Ovary (tissue), 9 donors: ENCODE data around the gene SSC4D. TPM values are rescaled to one million over a fixed set of nuclear protein-coding genes. Genes with fewer than 3 reads are reported as not detected.

ENCODE experiments used
- DNase-seq, 5 donors: peaks; one replicate each; pipeline ENCODE4 v3.0.0-alpha.2; 2019 to 2020
- H3K27ac ChIP-seq, 2 donors: fragments of 200-600 bp; one replicate each; pipeline versions ENCODE4 v1.5.1 to v1.8.0; 2019 to 2022
- H3K27me3 ChIP-seq: fragments of 200-600 bp; one replicate; pipeline ENCODE4 v1.8.0; 2022
- H3K36me3 ChIP-seq: fragments of 200-600 bp; sonication (generic); one replicate; pipeline ENCODE4 v1.5.1; 2019
- H3K4me1 ChIP-seq: one replicate; pipeline ENCODE4 v1.8.1; 2013; ENCODE audit warnings: mild to moderate bottlenecking, moderate library complexity; ENCODE audit not compliant: insufficient read depth
- H3K4me3 ChIP-seq: fragments of 200-600 bp; sonication (generic); one replicate; pipeline ENCODE4 v1.5.1; 2017
- H3K9me3 ChIP-seq, 2 donors: fragments of 200-600 bp in 1 of 2; sonication (generic) in 1 of 2; one replicate each; pipeline versions ENCODE4 v1.5.1 to v1.8.1; 2013 to 2019; ENCODE audit warnings: mild to moderate bottlenecking in 1 of 2, moderate library complexity in 1 of 2
- EP300 ChIP-seq: sonication (generic); formaldehyde crosslinking; IDR thresholded peaks from one replicate; pipeline ENCODE4 v1.6.1; 2017; ENCODE audit warnings: antibody characterized with exemption
- POLR2A ChIP-seq: fragments of 450-650 bp; IDR thresholded peaks from one replicate; pipeline ENCODE4 v1.6.1; 2017; ENCODE audit warnings: antibody characterized with exemption, mild to moderate bottlenecking, moderate library complexity
- WGBS, 3 donors: extraction: QIAGEN DNeasy Blood & Tissue Kit in 1 of 3; methylation state at CpG; one replicate each; pipeline versions ENCODE4 v1.1.5 to v1.1.7; 2013 to 2017; 5-methylcytosine and 5-hydroxymethylcytosine counted together
- intact Hi-C, 4 donors: fragments of 100-400 bp; cut with DNase I; formaldehyde crosslinking; loops; one replicate each; pipeline versions ENCODE4 v1.11.0 to v1.15.1; 2022 to 2023
- polyA plus RNA-seq, 2 donors: library from polyadenylated mRNA; stranded (reverse); fragments of 200-250 nt in 1 of 2; fragments of 350-450 nt in 1 of 2; fragmentation: Illumina TruSeq in 1 of 2; extraction: RNeasy Lipid Tissue Mini Kit (QIAGEN cat#74804) in 1 of 2; gene quantifications; one replicate each; pipeline ENCODE4 v1.2.3, GENCODE V29; 2013 to 2014
- total RNA-seq, 7 donors: library from RNA; depleted of rRNA in 2 of 7; stranded (reverse); fragments of >200 nt in 2 of 7; fragmentation: NEBNext Ultra II Directional in 3 of 7; extraction: Animal tissue kit (Norgen Biotek cat#: 25700) in 3 of 7; gene quantifications; one replicate each; pipeline versions ENCODE4 v1.1.0 to v1.2.4, GENCODE V29; 2016 to 2023
- TF ChIP-seq, protein P1 (sequence below), 3 donors: fragments of 450-650 bp in 2 of 3; fragments of 200-600 bp in 1 of 3; IDR thresholded peaks; one replicate each; pipeline versions ENCODE4 v1.5.1 to v1.8.0; 2016 to 2022; ENCODE audit warnings: antibody characterized with exemption in 3 of 3, mild to moderate bottlenecking in 1 of 3
- donor health status: DM: no; HTN: no; CAD: no; lungs with moderate emphysema.
- donor health status: DM: no; HTN: no; CAD: no.
- donor health status: Bipolar disorder and iron deficiency.
- donor health status: DM: yes; HTN: yes; CAD: no.
- donor health status: DM: no; HTN: no; CAD: no.
- donor health status: DM: yes; HTN: yes; CAD: no.

SSC4D gene
- total and polyA plus RNA-seq, 9 donors, result 0.48 to 2.6 (median 1.0) TPM

DNA sequence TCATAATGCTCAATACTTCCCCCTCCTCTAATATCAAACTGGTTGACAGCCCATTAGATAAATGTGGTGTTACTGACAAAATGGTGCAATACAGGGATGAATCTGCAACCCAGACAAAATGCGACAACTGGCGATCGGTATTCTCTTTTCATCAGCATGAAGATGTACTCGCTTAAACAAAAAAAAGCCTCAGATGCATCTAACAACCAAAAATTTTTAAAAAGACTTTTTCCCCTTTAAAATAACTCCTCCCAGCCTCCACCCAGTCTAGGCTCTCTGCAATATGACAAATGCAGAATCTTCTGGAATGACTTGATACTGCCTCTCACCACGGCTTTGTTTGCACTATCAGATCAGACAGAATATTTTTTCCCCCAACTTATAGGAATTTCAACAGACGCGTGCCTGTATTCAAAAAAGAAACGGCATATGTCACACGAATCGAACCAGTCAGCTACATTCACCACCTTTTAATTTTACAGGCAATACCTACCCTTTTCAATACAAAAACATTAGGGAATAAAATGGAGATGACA is 52.0 kb downstream of the SSC4D start:
- 1% methylated on average over 10 of the region's 10 CpGs for WGBS, 3 donors
- peaks cover 11% of the 10 kb centered on the region for H3K4me1 ChIP-seq
- H3K36me3 ChIP-seq, result no peaks in the 10 kb centered on the region
- no peaks in the 10 kb centered on the region for H3K27me3 ChIP-seq
- peak overlapping the region; percentile 99 for H3K4me3 ChIP-seq
- no peak for DNase-seq
- H3K27ac ChIP-seq, result peak overlapping the region; percentile 95 to 97
- intact Hi-C loops, result loop anchor here in 3 of 4 donors (2.0 to 10.0 kb wide), 4 partner anchors 35 to 57 kb away; no protein-coding TSS in a partner anchor
- TF ChIP-seq EP300 (no peak), POLR2A (no peak)
- TF ChIP-seq, protein P1, sequence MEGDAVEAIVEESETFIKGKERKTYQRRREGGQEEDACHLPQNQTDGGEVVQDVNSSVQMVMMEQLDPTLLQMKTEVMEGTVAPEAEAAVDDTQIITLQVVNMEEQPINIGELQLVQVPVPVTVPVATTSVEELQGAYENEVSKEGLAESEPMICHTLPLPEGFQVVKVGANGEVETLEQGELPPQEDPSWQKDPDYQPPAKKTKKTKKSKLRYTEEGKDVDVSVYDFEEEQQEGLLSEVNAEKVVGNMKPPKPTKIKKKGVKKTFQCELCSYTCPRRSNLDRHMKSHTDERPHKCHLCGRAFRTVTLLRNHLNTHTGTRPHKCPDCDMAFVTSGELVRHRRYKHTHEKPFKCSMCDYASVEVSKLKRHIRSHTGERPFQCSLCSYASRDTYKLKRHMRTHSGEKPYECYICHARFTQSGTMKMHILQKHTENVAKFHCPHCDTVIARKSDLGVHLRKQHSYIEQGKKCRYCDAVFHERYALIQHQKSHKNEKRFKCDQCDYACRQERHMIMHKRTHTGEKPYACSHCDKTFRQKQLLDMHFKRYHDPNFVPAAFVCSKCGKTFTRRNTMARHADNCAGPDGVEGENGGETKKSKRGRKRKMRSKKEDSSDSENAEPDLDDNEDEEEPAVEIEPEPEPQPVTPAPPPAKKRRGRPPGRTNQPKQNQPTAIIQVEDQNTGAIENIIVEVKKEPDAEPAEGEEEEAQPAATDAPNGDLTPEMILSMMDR (IDR thresholded peaks at IDR 0.05), result no peak
- H3K9me3 ChIP-seq, result no peaks in the 10 kb centered on the region

- peaks cover 12% of the 10 kb centered on the region for H3K4me1 ChIP-seq
- no peak for DNase-seq
- peak overlapping the region; percentile 99 for H3K4me3 ChIP-seq
- no peaks in the 10 kb centered on the region for H3K9me3 ChIP-seq
- no peak overlapping the region for H3K27ac ChIP-seq
- no peaks in the 10 kb centered on the region for H3K36me3 ChIP-seq
- H3K27me3 ChIP-seq, result no peaks in the 10 kb centered on the region
- TF ChIP-seq, protein P1 (IDR thresholded peaks at IDR 0.05), result no peak
- TF ChIP-seq EP300, result no peak
- TF ChIP-seq POLR2A, result no peak
- whole genome bisulfite sequencing, 3 donors, result 26 to 31% (median 28%) methylated on average over 6 of the region's 6 CpGs
- intact Hi-C loops, result loop anchor here in 2 of 4 donors (5.0 to 10.0 kb wide), 3 partner anchors 35 to 58 kb away; no protein-coding TSS in a partner anchor
Measured at GRCh38 chr7:76356823-76357222, 52.7 kb downstream of the SSC4D start.

- H3K36me3 ChIP-seq, result no peaks in the 10 kb centered on the region
- 74 to 78% (median 77%) methylated on average over 4 of the region's 4 CpGs for WGBS, 3 donors
- no peak for TF ChIP-seq POLR2A
- no peak for TF ChIP-seq EP300
- TF ChIP-seq, protein P1 (IDR thresholded peaks at IDR 0.05), result no peak
- no peak overlapping the region for H3K4me3 ChIP-seq
- H3K4me1 ChIP-seq, result peaks cover 12% of the 10 kb centered on the region
- no peaks in the 10 kb centered on the region for H3K27me3 ChIP-seq
- DNase-seq, result no peak
- no peak overlapping the region for H3K27ac ChIP-seq
- intact Hi-C loops, result loop anchor here in 2 of 4 donors (5.0 to 10.0 kb wide), 3 partner anchors 34 to 59 kb away; no protein-coding TSS in a partner anchor
- no peaks in the 10 kb centered on the region for H3K9me3 ChIP-seq
Measured at GRCh38 chr7:76356115-76356514, 53.4 kb downstream of the SSC4D start.

DNA sequence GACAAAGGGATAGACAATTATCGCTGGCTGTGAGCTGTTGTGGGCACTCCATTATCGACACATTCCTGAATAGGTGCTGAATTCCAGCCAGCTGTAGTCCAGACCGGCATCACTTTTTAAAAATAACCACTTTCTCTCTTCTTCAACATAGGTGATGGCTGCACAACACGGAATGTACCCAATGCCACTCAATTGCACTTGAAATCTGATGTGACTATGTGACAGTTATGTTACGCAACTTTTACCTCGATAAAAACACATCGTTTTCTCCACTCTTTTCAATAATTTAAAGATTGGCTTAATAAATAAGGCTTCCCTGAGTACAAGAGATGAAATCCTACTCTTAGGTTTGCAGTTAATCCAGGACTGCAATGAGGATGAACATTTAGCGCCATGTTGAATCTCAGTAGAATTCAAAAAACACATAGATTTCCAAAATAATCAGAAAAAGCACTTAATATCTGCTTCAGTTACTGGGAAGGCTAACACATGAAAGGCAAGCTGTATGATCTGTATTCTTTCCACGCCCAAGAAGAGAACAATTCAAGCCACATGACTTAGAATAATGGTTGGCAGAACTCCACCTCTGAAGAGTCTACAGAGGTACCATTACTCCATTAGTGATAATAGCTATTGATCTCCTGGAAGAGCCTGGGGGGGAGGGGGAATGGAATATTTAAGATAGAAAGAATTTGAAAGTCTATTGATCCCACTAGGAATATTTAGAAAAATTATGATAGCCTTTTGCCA is 54.3 kb downstream of the SSC4D start:
- DNase-seq, result no peak

More for the DNA sequence above, 54.3 kb downstream of the SSC4D start:
- H3K36me3 ChIP-seq, result no peaks in the 10 kb centered on the region
- no peak overlapping the region for H3K4me3 ChIP-seq
- H3K4me1 ChIP-seq, result peaks cover 12% of the 10 kb centered on the region
- TF ChIP-seq EP300 (no peak), POLR2A (no peak)
- TF ChIP-seq, protein P1 (IDR thresholded peaks at IDR 0.05), result no peak
- 79 to 90% (median 80%) methylated on average over 9 of the region's 9 CpGs for WGBS, 3 donors
- intact Hi-C loops, result loop anchor here in 2 of 4 donors (5.0 to 10.0 kb wide), 3 partner anchors 33 to 60 kb away; no protein-coding TSS in a partner anchor
- no peaks in the 10 kb centered on the region for H3K27me3 ChIP-seq
- H3K27ac ChIP-seq, result no peak overlapping the region
- no peaks in the 10 kb centered on the region for H3K9me3 ChIP-seq
